Measurements from ENCODE around the gene AKT3.
"Not testable (repeated sequence)": the region's sequence is repeated elsewhere in the genome, so short reads cannot be mapped to it uniquely, and the experiment has no call there.

AKT3 gene

DNA sequence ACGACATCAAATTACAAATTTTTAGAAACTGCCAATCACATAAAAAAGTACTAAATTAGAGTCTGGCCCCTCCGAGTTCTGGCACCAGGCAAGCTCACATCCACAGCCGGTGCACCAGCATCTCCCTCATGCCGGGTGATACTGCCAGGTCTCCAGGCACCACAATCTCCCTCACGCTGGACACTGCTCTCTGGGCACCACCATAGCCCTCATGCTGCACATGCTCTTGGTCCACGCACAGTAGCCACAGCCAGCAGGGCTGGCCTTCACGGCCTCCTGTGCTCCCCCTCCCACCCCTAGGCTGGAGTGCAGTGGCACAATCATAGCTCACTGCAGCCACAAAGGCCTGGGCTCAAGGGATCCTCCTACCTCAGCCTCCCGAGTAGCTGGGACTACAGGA lies 65.5 kb downstream of the AKT3 start:
- no peak for TF ChIP-seq ZFX (IDR thresholded peaks at IDR 0.05)
- H3K27ac ChIP-seq, result no peak overlapping the region

DNA sequence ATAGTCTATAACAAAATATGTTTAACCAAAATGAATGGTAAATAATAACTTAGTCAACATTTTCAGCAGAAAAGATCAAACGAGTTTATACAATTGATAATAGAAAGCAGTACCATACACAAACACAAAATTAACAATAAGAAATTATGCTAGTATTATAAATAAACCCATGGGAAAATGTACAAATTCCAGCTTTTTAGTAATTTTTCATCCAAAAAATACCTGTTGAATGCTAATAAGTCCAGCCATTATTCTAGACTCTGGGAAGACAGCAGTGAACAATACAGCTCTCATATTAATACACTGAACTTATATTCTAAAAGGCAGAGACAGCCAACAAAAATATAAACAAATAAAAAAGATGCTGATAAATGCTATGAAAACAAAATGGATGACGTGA lies 66.3 kb downstream of the AKT3 start:
- no peak overlapping the region for H3K27ac ChIP-seq
- TF ChIP-seq, protein P1, sequence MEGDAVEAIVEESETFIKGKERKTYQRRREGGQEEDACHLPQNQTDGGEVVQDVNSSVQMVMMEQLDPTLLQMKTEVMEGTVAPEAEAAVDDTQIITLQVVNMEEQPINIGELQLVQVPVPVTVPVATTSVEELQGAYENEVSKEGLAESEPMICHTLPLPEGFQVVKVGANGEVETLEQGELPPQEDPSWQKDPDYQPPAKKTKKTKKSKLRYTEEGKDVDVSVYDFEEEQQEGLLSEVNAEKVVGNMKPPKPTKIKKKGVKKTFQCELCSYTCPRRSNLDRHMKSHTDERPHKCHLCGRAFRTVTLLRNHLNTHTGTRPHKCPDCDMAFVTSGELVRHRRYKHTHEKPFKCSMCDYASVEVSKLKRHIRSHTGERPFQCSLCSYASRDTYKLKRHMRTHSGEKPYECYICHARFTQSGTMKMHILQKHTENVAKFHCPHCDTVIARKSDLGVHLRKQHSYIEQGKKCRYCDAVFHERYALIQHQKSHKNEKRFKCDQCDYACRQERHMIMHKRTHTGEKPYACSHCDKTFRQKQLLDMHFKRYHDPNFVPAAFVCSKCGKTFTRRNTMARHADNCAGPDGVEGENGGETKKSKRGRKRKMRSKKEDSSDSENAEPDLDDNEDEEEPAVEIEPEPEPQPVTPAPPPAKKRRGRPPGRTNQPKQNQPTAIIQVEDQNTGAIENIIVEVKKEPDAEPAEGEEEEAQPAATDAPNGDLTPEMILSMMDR (conservative IDR thresholded peaks at IDR 0.05), result no peak

DNA sequence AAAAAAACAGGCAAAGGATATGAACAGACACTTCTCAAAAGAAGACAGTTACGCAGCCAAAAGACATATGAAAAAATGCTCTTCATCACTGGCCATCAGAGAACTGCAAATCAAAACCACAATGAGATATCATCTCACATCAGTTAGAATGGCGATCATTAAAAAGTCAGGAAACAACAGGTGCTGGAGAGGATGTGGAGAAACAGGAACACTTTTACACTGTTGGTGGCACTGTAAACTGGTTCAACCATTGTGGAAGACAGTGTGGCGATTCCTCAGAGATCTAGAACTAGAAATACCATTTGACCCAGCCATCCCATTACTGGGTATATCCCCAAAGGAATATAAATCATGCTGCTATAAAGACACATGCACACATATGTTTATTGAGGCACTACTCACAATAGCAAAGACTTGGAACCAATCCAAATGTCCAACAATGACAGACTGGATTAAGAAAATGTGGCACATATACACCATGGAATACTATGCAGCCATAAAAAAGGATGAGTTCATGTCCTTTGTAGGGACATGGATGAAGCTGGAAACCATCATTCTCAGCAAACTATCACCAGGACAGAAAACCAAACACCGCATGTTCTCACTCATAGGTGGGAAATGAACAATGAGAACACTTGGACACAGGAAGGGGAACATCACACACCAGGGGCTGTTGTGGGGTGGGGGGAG lies 77.5 kb downstream of the AKT3 start:
- not testable (repeated sequence) for H3K27ac ChIP-seq

DNA sequence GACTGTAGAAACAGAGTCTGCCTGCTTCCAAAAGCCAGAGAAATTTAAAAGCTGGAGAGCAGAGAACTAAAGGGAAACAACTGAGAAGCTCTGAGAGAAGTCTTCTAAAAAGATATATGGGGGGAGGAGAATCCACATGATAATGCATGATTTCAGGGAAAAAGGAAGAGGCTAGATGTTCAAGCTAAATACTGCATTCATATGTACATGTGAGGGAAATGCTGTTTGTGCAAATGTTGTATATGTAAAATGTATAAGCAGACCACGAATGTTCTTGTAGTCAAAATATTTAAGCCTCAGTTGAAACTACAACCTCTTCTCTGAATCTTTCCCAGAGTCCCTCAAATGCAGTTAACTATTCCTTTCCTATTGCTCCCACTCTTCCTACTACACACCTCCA lies 79.2 kb downstream of the AKT3 start:
- H3K27ac ChIP-seq, result no peak overlapping the region
- TF ChIP-seq, protein P1 (conservative IDR thresholded peaks at IDR 0.05), result no peak
- no peak for TF ChIP-seq ZFX (IDR thresholded peaks at IDR 0.05)

DNA sequence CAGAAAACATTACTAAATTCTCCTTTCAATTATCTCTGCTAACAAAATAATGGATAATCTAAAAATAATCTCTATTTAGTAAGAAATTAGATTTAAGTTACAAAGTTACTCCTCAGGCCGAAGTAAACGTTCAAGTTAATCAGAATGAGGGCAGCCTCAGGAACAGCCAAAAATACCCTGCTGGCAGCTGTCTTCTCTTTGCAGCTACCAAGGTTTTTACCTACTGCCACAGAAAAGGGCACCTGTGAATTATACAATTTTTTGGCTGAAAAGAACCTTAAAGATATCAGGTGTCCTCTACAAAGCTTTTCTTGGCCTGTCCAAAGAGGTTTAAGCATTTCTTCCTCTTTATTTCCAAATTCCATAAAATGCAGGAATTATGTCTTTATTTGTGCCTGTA lies 84.4 kb downstream of the AKT3 start:
- H3K27ac ChIP-seq, result no peak overlapping the region
- no peak for TF ChIP-seq ZFX (IDR thresholded peaks at IDR 0.05)
- TF ChIP-seq, protein P1 (conservative IDR thresholded peaks at IDR 0.05), result no peak

DNA sequence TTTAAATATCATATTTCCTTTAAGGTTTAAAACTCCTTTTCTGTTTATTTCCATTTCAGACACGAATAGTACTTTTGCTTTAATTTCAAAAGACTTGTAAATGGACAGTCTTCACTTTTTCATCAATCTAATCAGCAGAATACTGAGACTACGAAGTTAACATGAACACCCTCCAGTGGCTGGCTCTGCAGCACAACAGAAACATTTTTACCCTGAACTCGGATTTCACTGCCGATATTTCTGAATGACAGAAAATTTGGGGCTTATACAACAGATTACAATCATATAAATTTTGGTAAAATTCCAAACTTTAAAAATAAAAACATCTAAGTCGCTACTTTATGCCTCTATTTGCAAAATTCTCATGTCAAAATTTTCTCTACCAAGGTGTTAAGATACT lies 86.2 kb downstream of the AKT3 start:
- no peak overlapping the region for H3K27ac ChIP-seq
- TF ChIP-seq ZFX (IDR thresholded peaks at IDR 0.05), result no peak
- TF ChIP-seq, protein P1 (conservative IDR thresholded peaks at IDR 0.05), result no peak

DNA sequence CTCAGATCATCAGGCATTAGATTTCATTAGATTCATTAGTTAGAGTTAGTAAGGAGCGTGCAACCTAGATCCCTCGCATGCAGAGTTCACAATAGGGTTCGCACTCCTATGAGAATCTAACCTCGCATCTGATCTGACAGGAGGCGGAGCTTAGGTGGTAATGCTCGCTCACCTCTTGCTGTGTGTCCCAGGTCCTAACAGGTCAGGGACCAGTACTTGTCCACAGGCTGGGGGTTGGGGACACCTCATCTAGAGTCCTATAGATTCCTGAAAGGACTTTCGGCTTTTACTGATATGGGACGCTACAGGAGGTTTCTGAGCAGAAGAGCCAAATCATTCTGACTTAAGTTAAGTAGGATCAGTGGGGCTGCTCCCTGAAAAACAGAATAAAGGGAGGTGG lies 91.4 kb downstream of the AKT3 start:
- H3K27ac ChIP-seq, result no peak overlapping the region
- TF ChIP-seq, protein P1 (conservative IDR thresholded peaks at IDR 0.05), result no peak
- TF ChIP-seq ZFX (IDR thresholded peaks at IDR 0.05), result no peak

DNA sequence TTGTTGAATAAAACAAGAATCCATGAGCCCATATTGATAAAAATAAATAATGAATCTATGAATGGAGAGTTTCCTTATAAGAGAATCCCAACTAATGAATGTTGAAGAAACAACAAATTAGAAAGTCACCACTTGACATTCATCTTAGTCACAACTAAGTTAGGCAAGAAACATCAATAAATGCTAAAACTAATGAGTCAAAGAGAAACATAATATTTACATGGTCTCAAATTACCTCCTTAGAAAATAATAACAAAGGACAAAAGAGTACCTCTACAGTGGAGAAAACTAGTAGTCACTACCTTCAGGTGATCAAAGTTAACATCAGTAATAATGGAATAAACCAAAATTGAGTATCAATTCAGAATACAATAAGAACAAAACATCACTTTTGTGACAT lies 93.5 kb downstream of the AKT3 start:
- H3K27ac ChIP-seq, result no peak overlapping the region
- no peak for TF ChIP-seq ZFX (IDR thresholded peaks at IDR 0.05)
- TF ChIP-seq, protein P1 (conservative IDR thresholded peaks at IDR 0.05), result no peak

Data from C4-2B (cell line).